HepG2 (cell line): ENCODE measurements around the gene DUSP7. TPM values are rescaled to one million over a fixed set of nuclear protein-coding genes. Genes with fewer than 3 reads are reported as not detected.

Experiments
- CCDC6 ChIP-seq: sonication (generic); formaldehyde crosslinking; IDR thresholded peaks from 2 replicates; pipeline ENCODE4 v1.8.1; 2022; ENCODE audit warnings: mild to moderate bottlenecking, missing genetic modification reagents, moderate library complexity
- EED ChIP-seq: sonication (generic); formaldehyde crosslinking; IDR thresholded peaks from 2 replicates; pipeline ENCODE4 v1.5.0; 2020; ENCODE audit warnings: mild to moderate bottlenecking, missing genetic modification reagents
- ELF4 ChIP-seq: sonication (generic); formaldehyde crosslinking; IDR thresholded peaks from 2 replicates; pipeline ENCODE4 v1.5.0; 2020; ENCODE audit warnings: missing genetic modification reagents, mild to moderate bottlenecking, moderate library complexity, borderline replicate concordance
- FOXO4 ChIP-seq: sonication (generic); formaldehyde crosslinking; conservative IDR thresholded peaks from 2 replicates; pipeline ENCODE4 v1.8.1; 2023; ENCODE audit warnings: missing genetic modification reagents
- FOXP4 ChIP-seq: sonication (generic); formaldehyde crosslinking; IDR thresholded peaks from 2 replicates; pipeline ENCODE4 v1.4.0; 2020; ENCODE audit warnings: missing genetic modification reagents
- GTF3A ChIP-seq: sonication (generic); formaldehyde crosslinking; conservative IDR thresholded peaks from 2 replicates; pipeline ENCODE4 v1.4.0; 2020; ENCODE audit warnings: mild to moderate bottlenecking, missing genetic modification reagents
- HNF1B ChIP-seq: sonication (generic); formaldehyde crosslinking; IDR thresholded peaks from 2 replicates; pipeline ENCODE4 v1.5.1; 2020; ENCODE audit warnings: mild to moderate bottlenecking, moderate library complexity, missing genetic modification reagents
- KDM3A ChIP-seq: IDR thresholded peaks from 2 replicates; pipeline ENCODE4 v1.6.1; 2018; ENCODE audit warnings: low read depth, missing compliant biosample characterization
- KLF11 ChIP-seq: IDR thresholded peaks from 2 replicates; pipeline ENCODE4 v1.6.1; 2016; ENCODE audit warnings: missing compliant biosample characterization
- RXRB ChIP-seq: IDR thresholded peaks from 2 replicates; pipeline ENCODE4 v1.6.1; 2016; ENCODE audit warnings: borderline replicate concordance, missing genetic modification reagents, missing compliant biosample characterization
- TBP ChIP-seq: sonication (generic); formaldehyde crosslinking; IDR thresholded peaks from 2 replicates; pipeline ENCODE4 v1.5.0; 2020; ENCODE audit warnings: missing genetic modification reagents
- TCF12 ChIP-seq, 2 experiments: fragments of 450-650 bp in 1 of 2; sonication (generic) in 1 of 2; formaldehyde crosslinking in 1 of 2; IDR thresholded peaks; 2 replicates each; pipeline versions ENCODE4 v1.6.1 to v1.8.0; 2017 to 2022; ENCODE audit warnings: antibody characterized with exemption in 1 of 2, mild to moderate bottlenecking in 1 of 2, missing genetic modification reagents in 1 of 2, moderate library complexity in 1 of 2
- U2AF2 ChIP-seq: fragments of 200-400 bp; formaldehyde crosslinking; IDR thresholded peaks from 2 replicates; pipeline ENCODE4 v1.6.1; 2017; ENCODE audit warnings: low read depth, mild to moderate bottlenecking, low read length
- ZBTB3 ChIP-seq: sonication (generic); formaldehyde crosslinking; IDR thresholded peaks from 2 replicates; pipeline ENCODE4 v1.4.0; 2020; ENCODE audit warnings: low read depth, mild to moderate bottlenecking, moderate library complexity, missing genetic modification reagents, borderline replicate concordance
- ZNF207 ChIP-seq: fragments of 450-650 bp; IDR thresholded peaks from 2 replicates; pipeline ENCODE4 v1.6.1; 2016; ENCODE audit warnings: antibody characterized with exemption, borderline replicate concordance
- ZNF30 ChIP-seq: sonication (generic); formaldehyde crosslinking; IDR thresholded peaks from 2 replicates; pipeline ENCODE4 v1.5.0; 2020; ENCODE audit warnings: mild to moderate bottlenecking, missing genetic modification reagents
- ZNF547 ChIP-seq: sonication (generic); formaldehyde crosslinking; IDR thresholded peaks from 2 replicates; pipeline ENCODE4 v1.5.1; 2020; ENCODE audit warnings: mild to moderate bottlenecking, missing genetic modification reagents
- ZNF7 ChIP-seq: IDR thresholded peaks from 2 replicates; pipeline ENCODE4 v1.6.1; 2016; ENCODE audit warnings: missing biosample characterization, missing genetic modification reagents
- ZNF740 ChIP-seq: sonication (generic); formaldehyde crosslinking; IDR thresholded peaks from 2 replicates; pipeline ENCODE4 v1.4.0; 2020; ENCODE audit warnings: missing genetic modification reagents
- ZNF766 ChIP-seq: sonication (generic); formaldehyde crosslinking; IDR thresholded peaks from 2 replicates; pipeline ENCODE4 v1.5.0; 2020; ENCODE audit warnings: missing genetic modification reagents, borderline replicate concordance
- ZXDC ChIP-seq: sonication (generic); formaldehyde crosslinking; IDR thresholded peaks from 2 replicates; pipeline ENCODE4 v1.5.0; 2020; ENCODE audit warnings: mild to moderate bottlenecking, missing genetic modification reagents
- polyA plus RNA-seq, 8 experiments: library from polyadenylated mRNA; depleted of rRNA in 3 of 8; stranded (reverse) in 7 of 8; unstranded in 1 of 8; fragments of >200 nt; fragmentation: Illumina TruSeq in 4 of 8; extraction: Trizol in 4 of 8; gene quantifications; 2 replicates each; pipeline versions ENCODE4 v1.2.1 to v1.2.3, GENCODE V29; 2011 to 2016; ENCODE audit warnings: low read depth in 4 of 8, missing spikeins in 1 of 8, mixed read lengths in 1 of 8; ENCODE audit not compliant: insufficient read depth in 1 of 8
- total RNA-seq, 5 experiments: library from RNA; depleted of rRNA; stranded (reverse); fragments of >200 nt; fragmentation: Illumina TruSeq; extraction: Trizol; gene quantifications; 2 replicates each; pipeline ENCODE4 v1.2.3, GENCODE V29; 2016; ENCODE audit warnings: low read depth in 1 of 5

The DUSP7 gene
- total and polyA plus RNA-seq, 2 of the 13 experiments (the other 11 are each of a cell fraction or from before 2014, with no cell fraction given), result 6.6 to 8.8 TPM

- TF ChIP-seq HNF1B (CRISPR knock-in tag) (peak; percentile 58), U2AF2 (no peak), TCF12 (IDR thresholded peaks at IDR 0.05) (no peak), TCF12 (CRISPR knock-in tag; IDR thresholded peaks at IDR 0.05) (0 out of 2 replicates have a peak, but pooled peaks have one; percentile 54), KLF11 (CRISPR knock-in tag) (0 out of 2 replicates have a peak, but pooled peaks have one; percentile 67), FOXO4 (CRISPR knock-in tag) (no peak), KDM3A (CRISPR knock-in tag) (no peak), RXRB (CRISPR knock-in tag) (peak; percentile 31; the same call in 1 of the 2 replicates), CCDC6 (CRISPR knock-in tag) (no peak), ZNF547 (CRISPR knock-in tag) (no peak), ZXDC (CRISPR knock-in tag) (no peak), ZNF740 (CRISPR knock-in tag) (no peak), FOXP4 (0 out of 2 replicates have a peak, but pooled peaks have one; percentile 17), EED (CRISPR knock-in tag) (no peak), ZNF7 (CRISPR knock-in tag) (no peak), ZNF207 (no peak), GTF3A (CRISPR knock-in tag) (no peak), ZBTB3 (no peak), ZNF30 (CRISPR knock-in tag) (no peak), TBP (CRISPR knock-in tag) (no peak), ZNF766 (CRISPR knock-in tag) (no peak), ELF4 (CRISPR knock-in tag) (no peak)
These were observed 819 bp upstream of the DUSP7 start (continued) for GRCh38 chr3:52056968-52057811.
